Naive thymus-derived CD4-positive, alpha-beta T cell (primary cell): ENCODE data around the gene DLL3. TPM values are rescaled to one million over a fixed set of nuclear protein-coding genes. Genes with fewer than 3 reads are reported as not detected.

ENCODE experiments used
- ATAC-seq: fragments of 150-1000 bp; cut with Tn5 transposase; 2 replicates; pipeline ENCODE4 v1.10.0; 2021; ENCODE audit warnings: mild to moderate bottlenecking, moderate library complexity
- CTCF ChIA-PET: fragments of 350-600 bp; sonication (Branson Sonifier 250); formaldehyde crosslinking; loops from one replicate; lab custom pipeline; 2021; ENCODE audit warnings: antibody characterized with exemption; lab: Charles Lee
- POLR2A ChIA-PET: fragments of 350-600 bp; sonication (Branson Sonifier 250); formaldehyde crosslinking; loops from one replicate; lab custom pipeline; 2021; ENCODE audit warnings: antibody characterized with exemption, inconsistent platforms; lab: Charles Lee
- DNase-seq, 9 donors: peaks; one replicate each; pipeline versions ENCODE4 v3.0.0 to v3.0.0-alpha.2; 2020 to 2022; ENCODE audit warnings: mixed read lengths in 1 of 9
- H3K27ac ChIP-seq: one replicate; pipeline ENCODE4 v1.7.0; 2013; ENCODE audit warnings: mild to moderate bottlenecking, low read depth, low read length, moderate library complexity
- H3K27me3 ChIP-seq, 2 donors: one replicate each; pipeline ENCODE4 v1.7.0; 2013; ENCODE audit warnings: low read length in 2 of 2, mild to moderate bottlenecking in 2 of 2, moderate library complexity in 2 of 2; ENCODE audit not compliant: control insufficient read depth in 2 of 2, insufficient read depth in 2 of 2
- H3K36me3 ChIP-seq, 3 experiments: 1 replicate in 2 of 3; 2 replicates in 1 of 3; pipeline ENCODE4 v1.7.0; 2013; ENCODE audit warnings: low read length in 3 of 3, mild to moderate bottlenecking in 3 of 3, moderate library complexity in 1 of 3; ENCODE audit not compliant: insufficient read depth in 3 of 3, control insufficient read depth in 2 of 3
- H3K4me1 ChIP-seq, 2 donors: one replicate each; pipeline ENCODE4 v1.7.0; 2013; ENCODE audit warnings: low read length in 2 of 2, mild to moderate bottlenecking in 2 of 2, moderate library complexity in 1 of 2; ENCODE audit not compliant: control insufficient read depth in 2 of 2, insufficient read depth in 2 of 2
- H3K4me3 ChIP-seq: 2 replicates; pipeline ENCODE4 v1.7.0; 2013; ENCODE audit warnings: mild to moderate bottlenecking, low read length
- H3K9me3 ChIP-seq, 3 experiments: 1 replicate in 2 of 3; 2 replicates in 1 of 3; pipeline ENCODE4 v1.7.0; 2013; ENCODE audit warnings: low read length in 3 of 3; ENCODE audit not compliant: control insufficient read depth in 2 of 3
- H3K27ac Mint-ChIP-seq, 9 donors: one replicate each; pipeline ENCODE4 v1.8.0; 2020 to 2022; ENCODE audit warnings: mixed read lengths in 9 of 9, mild to moderate bottlenecking in 8 of 9, moderate library complexity in 5 of 9, inconsistent platforms in 2 of 9
- H3K27me3 Mint-ChIP-seq, 5 donors: one replicate each; pipeline ENCODE4 v1.8.0; 2021 to 2022; ENCODE audit warnings: mixed read lengths in 5 of 5, mild to moderate bottlenecking in 1 of 5
- H3K36me3 Mint-ChIP-seq, 5 donors: one replicate each; pipeline ENCODE4 v1.8.0; 2020 to 2022; ENCODE audit warnings: mixed read lengths in 5 of 5, mild to moderate bottlenecking in 3 of 5, inconsistent platforms in 1 of 5
- H3K4me1 Mint-ChIP-seq, 7 donors: one replicate each; pipeline ENCODE4 v1.8.0; 2020 to 2022; ENCODE audit warnings: mixed read lengths in 7 of 7, mild to moderate bottlenecking in 3 of 7, inconsistent platforms in 1 of 7
- H3K4me3 Mint-ChIP-seq, 10 donors: one replicate each; pipeline ENCODE4 v1.8.0; 2020 to 2022; ENCODE audit warnings: mild to moderate bottlenecking in 10 of 10, mixed read lengths in 10 of 10, moderate library complexity in 6 of 10, inconsistent platforms in 2 of 10
- H3K9me3 Mint-ChIP-seq, 11 donors: one replicate each; pipeline ENCODE4 v1.8.0; 2020 to 2022; ENCODE audit warnings: mixed read lengths in 11 of 11, mild to moderate bottlenecking in 4 of 11, inconsistent platforms in 1 of 11, moderate library complexity in 1 of 11
- intact Hi-C, 2 donors: fragments of 100-400 bp; cut with micrococcal nuclease; formaldehyde crosslinking; loops; one replicate each; pipeline ENCODE4 v1.15.1; 2023
- polyA plus RNA-seq, 2 donors: library from polyadenylated mRNA; unstranded; fragments of 300-500 nt; fragmentation: Illumina TruSeq; gene quantifications; one replicate each; pipeline ENCODE4 v1.2.3, GENCODE V29; 2021
- total RNA-seq, 6 experiments: library from RNA in 5 of 6; stranded (reverse) in 5 of 6; gene quantifications; 1 replicate in 5 of 6; 2 replicates in 1 of 6; pipeline ENCODE4 v1.2.3 and lab custom pipeline; 2021 to 2026

DLL3 gene
- total and polyA plus RNA-seq, 7 experiments from 2014 or later, result 0.08 to 0.22 (median 0.13) TPM; not detected in 3

DNA sequence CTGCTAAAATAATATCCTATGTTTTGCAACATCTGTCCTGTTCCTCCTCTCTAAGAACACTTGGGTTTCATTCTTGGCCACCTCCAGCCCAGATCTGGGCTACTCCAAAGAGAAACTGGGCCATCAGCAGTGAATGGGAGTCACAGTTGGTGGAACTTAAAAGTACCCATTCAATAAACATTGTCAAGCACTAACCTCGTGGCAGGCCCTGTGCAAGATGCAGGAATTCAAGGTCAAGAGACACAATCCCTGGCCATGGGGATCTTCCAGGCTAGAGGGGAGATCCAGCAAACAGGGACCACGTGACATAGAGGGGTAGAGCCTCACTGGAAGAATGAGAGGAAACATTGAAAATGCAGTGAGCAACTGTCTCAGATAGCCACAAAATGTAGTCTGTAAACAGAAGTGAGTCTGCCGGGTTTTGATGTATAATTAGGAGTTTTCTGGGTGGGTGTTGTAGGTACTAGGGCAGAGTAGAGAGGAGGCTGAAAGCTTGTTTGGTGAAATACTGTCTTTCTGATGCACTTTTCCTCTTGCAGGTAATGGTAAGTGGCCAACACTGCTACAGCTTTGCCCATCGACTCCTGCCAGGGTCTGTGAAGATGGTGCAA is 56.1 kb downstream of the DLL3 start:
- ChIA-PET POLR2A (interaction anchor here (0.9 kb wide), 1 partner anchor 12 kb away, joined by 3 read pairs; no protein-coding TSS in a partner anchor), CTCF (interaction anchor here (2.2 kb wide), 1 partner anchor 118 kb away, joined by 14 read pairs; no protein-coding TSS in a partner anchor)
- H3K4me3 ChIP-seq, result no peak overlapping the region

DNA sequence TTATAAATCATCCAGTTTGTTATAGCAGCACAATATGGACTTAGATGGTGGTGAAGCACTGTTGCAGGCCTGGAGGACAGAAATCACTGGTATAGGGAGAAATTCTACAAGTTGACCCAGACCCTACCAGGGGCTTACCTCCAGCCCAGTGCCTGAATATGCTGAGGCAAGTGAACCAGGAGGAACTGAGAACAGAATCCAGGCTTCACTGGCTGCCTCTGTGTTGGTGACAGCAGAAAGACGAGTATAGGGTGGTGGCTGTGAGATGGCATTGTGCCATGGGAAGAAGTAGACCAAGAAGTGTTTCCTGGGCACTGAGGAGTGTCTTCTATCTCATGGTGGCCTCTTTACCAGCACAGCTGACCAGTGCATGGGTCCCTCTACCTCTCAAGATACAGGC is 57.1 kb downstream of the DLL3 start:
- Mint-ChIP-seq H3K27ac (no peak overlapping the region), H3K27me3 (no peaks in the 10 kb centered on the region), H3K9me3 (peaks cover 0 to 2% (median 0%) of the 10 kb centered on the region in 11 donors), H3K36me3 (peaks cover 0 to 2% (median 0%) of the 10 kb centered on the region in 5 donors), H3K4me3 (no peak overlapping the region), H3K4me1 (peaks cover 28 to 46% (median 36%) of the 10 kb centered on the region in 7 donors)
- no peak overlapping the region for H3K4me3 ChIP-seq
- no peaks in the 10 kb centered on the region for H3K36me3 ChIP-seq
- H3K4me1 ChIP-seq, result peaks cover 10 to 25% of the 10 kb centered on the region in 2 donors
- DNase-seq (no peak), ATAC-seq (no peak)
- POLR2A ChIA-PET, result interaction anchor here (0.5 kb wide), 1 partner anchor 817 kb away, joined by 3 read pairs; no protein-coding TSS in a partner anchor
- no peaks in the 10 kb centered on the region for H3K9me3 ChIP-seq
- no peak overlapping the region for H3K27ac ChIP-seq
- intact Hi-C loops, result no loop called here
- no peaks in the 10 kb centered on the region for H3K27me3 ChIP-seq
- CTCF ChIA-PET, result no interaction called here

More for the DNA sequence above, 56.1 kb downstream of the DLL3 start:
- H3K9me3 Mint-ChIP-seq, result peaks cover 0 to 2% (median 0%) of the 10 kb centered on the region in 11 donors
- H3K27ac Mint-ChIP-seq, result peak overlapping the region in 2 of 9 donors; percentile 33 to 49
- intact Hi-C loops, result no loop called here
- H3K27me3 ChIP-seq, result no peaks in the 10 kb centered on the region
- no peak overlapping the region for H3K4me3 Mint-ChIP-seq
- H3K4me1 ChIP-seq, result peaks cover 10 to 25% of the 10 kb centered on the region in 2 donors
- H3K9me3 ChIP-seq, result no peaks in the 10 kb centered on the region
- ATAC-seq, result no peak
- H3K4me1 Mint-ChIP-seq, result peaks cover 28 to 46% (median 36%) of the 10 kb centered on the region in 7 donors
- peaks cover 0 to 2% (median 0%) of the 10 kb centered on the region in 5 donors for H3K36me3 Mint-ChIP-seq
- H3K36me3 ChIP-seq, result no peaks in the 10 kb centered on the region
- H3K27ac ChIP-seq, result no peak overlapping the region
- H3K27me3 Mint-ChIP-seq, result no peaks in the 10 kb centered on the region
- no peak for DNase-seq

Other genes starting within 250 kb of the DLL3 start
- gene IFNL2, start 230.6 kb upstream of the DLL3 start, total RNA-seq, result not detected
- gene IFNL2, start 230.6 kb upstream of the DLL3 start, polyA plus RNA-seq, result not detected
- not detected for gene IFNL1, start 202.5 kb upstream of the DLL3 start, total RNA-seq
- gene IFNL1, start 202.5 kb upstream of the DLL3 start, polyA plus RNA-seq, result not detected
- 10 to 100 TPM in 2 of 5 experiments, 1 to 10 TPM in 3; 4.0 to 11.6 (median 6.0) TPM for gene LRFN1, start 178.1 kb upstream of the DLL3 start, total RNA-seq
- gene LRFN1, start 178.1 kb upstream of the DLL3 start, polyA plus RNA-seq, result 1 to 10 TPM; 3.9 to 7.1 TPM
- 100 to 1,000 TPM; 345 to 516 (median 429) TPM for gene GMFG, start 162.9 kb upstream of the DLL3 start, total RNA-seq
- 1,000 to 10,000 TPM; 1,379 to 1,413 TPM for gene GMFG, start 162.9 kb upstream of the DLL3 start, polyA plus RNA-seq
- gene SAMD4B, start 156.5 kb upstream of the DLL3 start, total RNA-seq, result 10 to 100 TPM; 52.0 to 84.6 (median 65.6) TPM
- 10 to 100 TPM in 1 of 2 donors, 1 to 10 TPM in 1; 7.3 to 19.7 TPM for gene SAMD4B, start 156.5 kb upstream of the DLL3 start, polyA plus RNA-seq
- 100 to 1,000 TPM in 1 of 5 experiments, 10 to 100 TPM in 4; 42.8 to 104 (median 55.5) TPM for gene PAF1, start 107.8 kb upstream of the DLL3 start, total RNA-seq
- 10 to 100 TPM; 35.8 to 59.7 TPM for gene PAF1, start 107.8 kb upstream of the DLL3 start, polyA plus RNA-seq
- gene MED29, start 107.6 kb upstream of the DLL3 start, total RNA-seq, result 10 to 100 TPM; 44.2 to 57.2 (median 49.4) TPM
- 10 to 100 TPM; 57.4 to 61.0 TPM for gene MED29, start 107.6 kb upstream of the DLL3 start, polyA plus RNA-seq
- 1,000 to 10,000 TPM in 1 of 5 experiments, 100 to 1,000 TPM in 3, 10 to 100 TPM in 1; 72.1 to 1,250 (median 187) TPM for gene ZFP36, start 92.1 kb upstream of the DLL3 start, total RNA-seq
- gene ZFP36, start 92.1 kb upstream of the DLL3 start, polyA plus RNA-seq, result 10 to 100 TPM; 75.5 to 97.1 TPM
- 100 to 1,000 TPM in 1 of 5 experiments, 10 to 100 TPM in 4; 16.4 to 205 (median 58.2) TPM for gene PLEKHG2, start 86.3 kb upstream of the DLL3 start, total RNA-seq
- 10 to 100 TPM in 1 of 2 donors, 1 to 10 TPM in 1; 2.6 to 18.5 TPM for gene PLEKHG2, start 86.3 kb upstream of the DLL3 start, polyA plus RNA-seq
- 1,000 to 10,000 TPM; 2,281 to 4,335 (median 4,063) TPM for gene RPS16, start 63.0 kb upstream of the DLL3 start, total RNA-seq
- gene RPS16, start 63.0 kb upstream of the DLL3 start, polyA plus RNA-seq, result 1,000 to 10,000 TPM; 2,448 to 2,618 TPM
- 100 to 1,000 TPM; 180 to 247 (median 203) TPM for gene SUPT5H, start 53.4 kb upstream of the DLL3 start, total RNA-seq
- gene SUPT5H, start 53.4 kb upstream of the DLL3 start, polyA plus RNA-seq, result 100 to 1,000 TPM in 1 of 2 donors, 10 to 100 TPM in 1; 78.7 to 127 TPM
- gene TIMM50, start 18.1 kb upstream of the DLL3 start, total RNA-seq, result 10 to 100 TPM; 43.5 to 70.0 (median 50.0) TPM
- 10 to 100 TPM; 43.8 to 50.8 TPM for gene TIMM50, start 18.1 kb upstream of the DLL3 start, polyA plus RNA-seq
- gene SELENOV, start 16.2 kb downstream of the DLL3 start, total RNA-seq, result not detected
- gene SELENOV, start 16.2 kb downstream of the DLL3 start, polyA plus RNA-seq, result not detected
- gene EID2B, start 33.9 kb downstream of the DLL3 start, total RNA-seq, result 1 to 10 TPM; 4.4 to 8.5 (median 6.2) TPM
- gene EID2B, start 33.9 kb downstream of the DLL3 start, polyA plus RNA-seq, result 1 to 10 TPM; 6.3 to 6.4 TPM
- 10 to 100 TPM; 12.2 to 29.1 (median 16.1) TPM for gene EID2, start 41.2 kb downstream of the DLL3 start, total RNA-seq
- gene EID2, start 41.2 kb downstream of the DLL3 start, polyA plus RNA-seq, result 10 to 100 TPM; 19.7 to 43.0 TPM
- gene LGALS13, start 103.6 kb downstream of the DLL3 start, total RNA-seq, result not detected
- gene LGALS13, start 103.6 kb downstream of the DLL3 start, polyA plus RNA-seq, result not detected
- not detected for gene LGALS16, start 157.0 kb downstream of the DLL3 start, total RNA-seq
- not detected for gene LGALS16, start 157.0 kb downstream of the DLL3 start, polyA plus RNA-seq
- under 1 TPM in 1 of 5 experiments, not detected in 4; 0.41 TPM for gene LGALS14, start 205.5 kb downstream of the DLL3 start, total RNA-seq
- gene LGALS14, start 205.5 kb downstream of the DLL3 start, polyA plus RNA-seq, result 1 to 10 TPM in 1 of 2 donors, under 1 TPM in 1; 0.72 to 1.1 TPM
- gene CLC, start 239.1 kb downstream of the DLL3 start, total RNA-seq, result 10 to 100 TPM in 2 of 5 experiments, 1 to 10 TPM in 2, under 1 TPM in 1; 0.81 to 50.4 (median 2.0) TPM
- not detected for gene CLC, start 239.1 kb downstream of the DLL3 start, polyA plus RNA-seq